ENCODE data around the gene DIP2C.
"Not testable (repeated sequence)": the region's sequence is repeated elsewhere in the genome, so short reads cannot be mapped to it uniquely, and the experiment has no call there.

Gene DIP2C

DNA sequence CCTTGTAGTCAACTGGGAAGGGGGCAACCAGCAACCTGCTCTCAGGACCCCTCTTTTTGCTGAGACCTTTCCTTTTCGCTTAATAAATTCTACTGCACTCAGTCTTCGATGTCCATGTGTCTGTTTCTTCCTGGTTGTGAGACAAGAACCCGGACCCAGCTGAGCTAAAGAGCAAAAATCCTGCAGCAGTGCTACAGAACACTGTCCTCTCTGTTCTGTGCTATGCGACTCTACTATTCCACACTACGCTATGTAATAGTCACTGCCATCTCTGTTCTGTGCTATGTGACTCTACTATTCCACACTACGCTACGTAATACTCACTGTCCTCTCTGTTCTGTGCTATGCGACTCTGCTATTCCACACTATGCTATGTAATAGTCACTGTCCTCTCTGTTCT, 34.3 kb downstream of the DIP2C start:
- DNase-seq, result no peak

DNA sequence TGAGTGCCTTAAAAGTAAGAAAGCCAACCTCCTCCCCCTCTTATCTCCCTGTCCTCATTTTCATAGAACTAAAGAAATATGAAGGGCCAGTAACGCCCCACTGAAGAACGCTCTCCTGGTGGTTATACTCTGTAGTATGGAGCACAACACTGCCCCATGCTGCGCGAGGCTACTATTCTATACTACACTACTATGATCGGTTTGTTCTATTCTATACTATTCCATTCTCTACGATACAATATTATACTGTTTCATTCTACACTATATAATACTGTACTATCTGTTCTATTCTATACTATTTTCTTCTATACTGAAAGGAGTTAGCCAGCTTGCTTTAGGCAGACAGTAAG, 34.8 kb downstream of the DIP2C start:
- no peak for DNase-seq

DNA sequence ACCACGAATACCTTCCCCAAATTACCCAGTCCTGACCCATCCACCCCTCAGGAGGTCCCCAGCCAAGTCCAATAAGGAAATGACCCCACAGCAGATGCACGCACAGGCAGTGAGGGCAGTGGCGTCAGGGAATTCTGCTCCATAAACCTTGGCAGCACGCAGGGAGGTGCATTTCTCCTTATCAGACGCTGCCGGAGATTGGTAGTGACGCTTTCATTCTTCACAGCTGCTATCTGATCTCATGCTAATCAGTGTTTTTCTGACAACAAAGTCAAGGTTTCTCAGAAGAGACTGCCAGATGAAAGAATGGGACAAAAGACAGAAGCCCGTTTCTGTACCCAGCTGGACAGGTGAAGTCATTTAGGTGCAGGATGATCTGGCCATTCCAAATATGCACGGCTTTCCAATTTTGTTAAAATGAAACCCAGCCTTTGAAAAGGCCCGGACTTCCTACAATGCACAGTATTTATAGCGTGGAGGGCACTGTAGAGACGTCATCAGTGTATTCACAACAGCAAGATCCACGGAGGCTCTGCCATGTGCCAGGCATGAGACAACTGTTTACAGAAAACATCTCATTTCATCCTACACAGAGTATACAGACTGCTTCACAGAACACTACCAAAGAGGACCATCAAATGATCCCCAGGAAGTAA, 35.3 kb downstream of the DIP2C start:
- DNase-seq, result no peak

DNA sequence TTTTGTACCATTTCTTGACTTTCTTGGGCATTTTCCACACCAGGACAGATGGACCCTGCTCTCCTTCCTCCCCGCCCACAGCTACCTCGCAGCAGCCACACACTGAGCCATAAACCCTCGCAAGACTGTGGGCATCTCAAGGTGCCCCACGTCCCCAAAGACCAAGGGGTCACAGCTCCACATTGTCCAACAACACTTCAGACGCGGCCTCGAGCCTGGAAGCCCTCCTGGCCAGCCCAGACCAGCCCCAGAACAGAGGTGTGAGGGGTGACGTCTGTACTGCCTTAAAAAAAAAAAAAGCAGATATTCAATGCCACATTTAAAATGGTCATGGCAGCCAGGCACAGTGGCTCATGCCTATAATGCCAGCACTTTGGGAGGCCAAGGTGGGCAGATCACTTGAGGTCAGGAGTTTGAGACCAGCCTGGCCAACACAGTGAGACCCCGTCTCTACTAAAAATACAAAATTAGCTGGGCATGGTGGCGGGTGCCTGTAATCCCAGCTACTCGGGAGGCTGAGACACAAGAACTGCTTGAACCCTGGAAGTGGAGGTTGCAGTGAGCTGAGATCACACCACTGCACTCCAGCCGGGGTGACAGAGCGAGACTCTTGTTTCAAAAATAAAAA, 36.5 kb downstream of the DIP2C start:
- DNase-seq, result not testable (repeated sequence)

DNA sequence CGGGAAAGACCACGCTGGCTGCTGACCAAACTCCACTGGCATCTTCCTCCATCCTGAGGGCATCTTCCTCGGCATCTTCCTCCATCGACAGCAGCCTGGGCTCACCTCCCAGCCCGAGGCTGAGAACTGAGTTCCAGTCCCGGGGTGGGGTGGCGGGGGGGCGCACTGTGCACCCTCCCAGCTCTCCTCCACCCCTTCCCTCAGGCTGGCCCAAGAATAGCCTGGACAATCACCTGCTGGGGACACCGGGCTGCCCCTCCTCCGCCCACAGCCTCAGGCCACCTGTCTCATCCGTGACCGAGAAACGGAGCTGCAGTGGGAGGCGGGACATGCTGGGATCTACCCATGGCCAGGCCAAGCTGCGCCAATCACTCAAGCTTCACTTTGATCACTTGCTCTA, 37.2 kb downstream of the DIP2C start:
- no peak for DNase-seq

DNA sequence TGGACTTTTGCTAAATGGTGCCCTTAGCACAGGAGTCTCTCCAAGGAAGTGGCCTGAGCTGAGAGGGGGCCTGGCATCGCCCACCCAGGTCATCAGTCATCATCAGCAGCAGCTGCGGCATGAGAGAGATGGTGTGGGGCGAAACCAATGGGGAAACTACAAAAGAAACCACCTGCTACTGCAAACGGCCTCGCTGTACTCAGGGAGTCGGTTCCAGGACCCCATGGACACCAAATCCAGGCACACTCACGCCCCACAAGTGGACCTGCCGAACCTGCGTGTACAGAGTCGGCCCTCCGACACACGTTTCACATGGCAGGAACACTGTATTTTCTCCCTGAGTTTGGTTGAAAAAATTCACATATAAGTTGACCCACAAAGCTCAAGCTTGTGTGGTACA, 37.8 kb downstream of the DIP2C start:
- DNase-seq, result no peak

DNA sequence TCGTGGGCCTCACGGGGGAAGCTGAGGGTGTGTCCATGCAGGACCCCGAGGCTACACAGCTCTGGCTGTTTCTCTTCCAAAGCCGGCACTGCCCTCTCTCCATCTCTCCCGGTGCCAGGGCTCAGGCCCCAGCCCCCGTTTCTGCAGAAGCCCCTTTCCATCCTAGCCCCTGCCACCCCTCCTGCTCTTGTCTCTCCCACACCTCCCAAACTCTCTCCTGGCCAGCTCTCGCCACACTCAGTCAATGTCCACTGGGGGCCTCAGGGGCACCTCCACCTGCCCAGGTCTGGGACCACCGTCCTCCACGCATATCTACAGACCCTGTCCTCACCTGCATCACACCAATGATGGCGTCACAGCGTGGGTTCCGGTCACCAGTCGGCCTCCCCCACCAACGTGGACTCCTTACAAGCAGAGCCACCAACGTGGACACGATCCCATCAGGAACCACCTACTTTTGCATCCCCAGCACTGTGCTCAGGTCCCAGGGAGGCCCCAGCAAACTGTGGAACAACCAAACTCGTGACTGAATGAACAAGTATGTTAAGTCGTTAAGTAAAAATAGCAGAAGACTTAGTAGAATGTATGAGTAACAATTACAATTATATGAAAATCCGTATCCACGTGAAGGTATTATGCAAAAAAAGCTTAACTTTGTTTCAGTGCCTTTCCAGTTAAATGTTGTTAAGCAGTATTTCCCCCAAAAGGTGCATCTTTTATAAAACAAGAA, 38.4 kb downstream of the DIP2C start:
- no peak for DNase-seq

DNA sequence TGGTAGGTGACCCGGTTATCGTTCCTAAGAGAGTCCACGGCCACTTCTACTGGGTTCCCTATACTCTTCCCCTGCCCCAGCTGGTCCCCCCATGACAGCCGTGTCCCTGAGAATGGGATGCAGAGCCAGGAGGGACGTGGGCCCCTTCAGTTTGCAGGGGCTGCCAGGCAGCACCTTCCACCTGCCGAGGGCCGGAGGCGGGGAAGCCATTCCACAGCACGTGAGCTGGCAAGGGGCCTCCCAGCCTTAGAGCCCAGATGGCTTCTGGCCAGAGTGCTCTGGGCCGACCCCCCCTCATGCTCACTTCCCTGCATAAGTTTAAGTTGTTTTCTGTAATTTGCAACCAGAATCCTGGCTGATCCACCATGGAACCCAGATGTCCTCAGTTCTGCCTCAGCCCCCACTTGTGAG, 39.0 kb downstream of the DIP2C start:
- no peak for DNase-seq

DNA sequence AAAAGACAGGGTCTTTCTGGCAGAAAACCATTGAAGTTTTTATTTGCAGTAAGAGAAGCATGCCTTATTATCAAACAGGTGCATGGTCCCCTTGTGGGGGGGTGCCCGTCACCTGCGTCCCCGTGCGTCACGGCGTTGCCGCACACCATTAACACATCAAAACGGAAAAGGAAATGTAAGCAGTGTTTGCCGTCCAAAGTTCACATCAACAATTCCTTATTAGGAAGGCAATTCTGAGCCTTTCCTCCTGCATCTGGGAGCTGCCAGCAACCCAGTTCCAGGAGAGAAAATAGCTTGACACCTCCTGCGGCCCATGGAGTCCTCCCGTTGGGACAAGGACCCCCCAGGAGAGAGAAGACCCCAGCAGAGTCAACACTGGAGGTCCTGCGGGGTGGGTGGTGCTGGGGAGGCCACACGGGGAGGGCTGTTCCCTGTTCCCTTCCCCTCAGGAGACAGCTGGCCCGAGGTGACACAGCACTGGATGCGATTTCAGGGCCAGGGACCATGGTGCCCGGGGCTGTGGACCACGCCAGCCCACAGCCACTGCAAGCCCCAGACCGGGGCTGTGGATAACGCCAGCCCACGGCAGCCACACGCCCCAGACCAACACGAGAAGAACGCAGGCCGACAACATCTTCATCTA, 39.5 kb downstream of the DIP2C start:
- no peak for DNase-seq

DNA sequence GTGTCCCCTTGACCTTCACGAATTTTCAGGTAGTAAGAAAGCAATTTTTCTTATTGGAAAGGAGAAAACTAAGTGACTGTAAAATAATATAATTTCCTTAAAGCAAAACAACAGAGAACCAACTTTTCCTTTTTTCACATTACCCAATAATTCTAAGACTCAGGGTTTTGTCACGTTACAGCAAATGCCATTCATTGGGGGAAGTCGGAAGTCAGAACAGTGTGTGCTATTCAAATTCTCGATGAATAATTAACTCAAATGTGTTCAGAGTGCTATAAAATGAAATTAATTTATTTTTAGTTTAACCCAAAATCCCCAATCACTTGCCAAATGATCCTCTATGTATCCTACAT, 40.0 kb downstream of the DIP2C start:
- DNase-seq, result no peak

DNA sequence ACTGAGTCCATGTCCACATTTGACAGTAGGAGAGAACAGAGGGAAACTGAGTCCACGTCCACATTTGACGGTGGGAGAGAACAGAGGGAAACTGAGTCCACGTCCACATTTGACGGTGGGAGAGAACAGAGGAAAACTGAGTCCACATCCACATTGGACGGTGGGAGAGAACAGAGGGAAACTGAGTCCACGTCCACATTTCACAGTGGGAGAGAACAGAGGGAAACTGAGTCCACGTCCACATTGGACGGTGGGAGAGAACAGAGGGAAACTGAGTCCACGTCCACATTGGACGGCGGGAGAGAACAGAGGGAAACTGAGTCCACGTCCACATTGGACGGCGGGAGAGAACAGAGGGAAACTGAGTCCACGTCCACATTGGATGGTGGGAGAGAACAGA, 42.4 kb downstream of the DIP2C start:
- not testable (repeated sequence) for DNase-seq

DNA sequence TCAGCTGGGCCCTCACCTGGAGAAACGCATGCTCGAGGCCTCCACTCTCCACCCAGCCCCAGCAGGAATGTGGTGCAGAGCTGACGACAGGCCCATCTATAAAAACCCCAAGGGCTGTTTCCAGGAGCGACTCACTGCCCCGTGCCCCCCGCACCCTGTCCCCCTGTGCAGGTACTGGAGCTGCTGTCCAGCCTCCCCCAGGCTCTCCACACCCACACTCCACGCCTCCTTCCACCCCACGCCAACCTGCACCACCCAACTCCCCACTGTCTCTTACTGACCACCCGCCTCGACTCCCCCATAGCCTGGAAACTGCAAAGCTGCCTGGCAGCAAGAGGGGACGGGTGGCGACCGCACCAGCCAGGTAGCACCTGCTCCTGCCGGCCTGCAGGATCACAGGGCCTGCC, 43.3 kb downstream of the DIP2C start:
- no peak for DNase-seq

DNA sequence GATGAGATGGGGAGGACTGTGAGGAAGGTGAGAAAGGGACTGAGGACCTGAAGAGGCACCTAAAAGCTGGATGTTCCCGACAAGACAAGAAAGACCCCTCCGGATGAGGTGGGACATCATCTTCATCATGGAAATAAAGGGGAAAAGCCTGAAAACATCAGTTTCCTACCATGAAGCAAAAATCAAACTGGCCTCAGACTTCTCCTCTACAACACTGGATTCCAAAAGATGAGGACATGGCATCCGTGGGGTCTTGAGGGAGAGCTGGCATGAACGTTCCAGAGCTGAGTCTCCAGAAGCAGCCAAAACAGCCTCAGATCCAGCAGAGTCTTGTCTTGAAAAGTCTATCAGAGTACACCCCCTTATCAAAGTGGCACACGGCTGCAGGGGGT, 44.5 kb downstream of the DIP2C start:
- no peak for DNase-seq

DNA sequence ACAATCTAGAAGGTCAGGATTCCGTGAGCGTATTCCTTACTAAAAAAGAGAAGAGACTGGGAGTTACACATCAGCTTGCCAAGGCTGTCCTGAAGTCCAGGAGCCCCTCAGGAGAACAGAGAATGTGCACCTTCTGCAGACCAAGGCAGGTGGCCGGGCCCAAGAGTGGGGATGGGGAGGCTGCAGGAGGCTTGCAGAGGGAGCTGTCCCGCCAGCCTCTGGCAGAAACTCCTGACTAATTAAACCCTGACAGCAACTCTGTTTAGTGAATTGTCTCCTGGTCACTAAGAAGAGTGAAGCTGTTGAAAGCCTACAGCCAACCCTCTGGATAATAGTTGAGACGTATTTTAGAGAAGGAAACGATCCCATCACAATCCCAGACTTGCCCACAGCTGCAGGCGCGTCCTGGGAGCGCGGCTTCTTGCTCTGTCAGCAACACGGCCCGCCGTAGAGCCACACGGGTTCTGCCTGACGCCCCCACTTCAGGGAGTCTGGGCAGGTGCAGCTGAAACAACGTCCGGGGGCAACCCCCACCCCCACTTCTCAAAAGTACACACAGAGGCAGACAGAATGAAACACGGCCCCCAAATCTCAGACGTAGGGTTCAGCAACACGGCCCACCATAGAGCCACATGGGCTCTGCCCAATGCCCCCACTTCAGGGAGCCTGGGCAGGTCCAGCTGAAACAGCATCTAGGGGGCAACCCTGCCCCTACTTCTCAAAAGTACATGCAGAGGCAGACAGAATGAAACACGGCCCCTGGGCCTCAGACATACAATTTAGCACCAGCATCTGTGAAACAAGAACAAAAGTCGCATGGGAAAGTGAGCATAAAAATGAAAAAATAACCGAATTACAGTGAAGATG, 45.2 kb downstream of the DIP2C start:
- DNase-seq, result no peak

DNA sequence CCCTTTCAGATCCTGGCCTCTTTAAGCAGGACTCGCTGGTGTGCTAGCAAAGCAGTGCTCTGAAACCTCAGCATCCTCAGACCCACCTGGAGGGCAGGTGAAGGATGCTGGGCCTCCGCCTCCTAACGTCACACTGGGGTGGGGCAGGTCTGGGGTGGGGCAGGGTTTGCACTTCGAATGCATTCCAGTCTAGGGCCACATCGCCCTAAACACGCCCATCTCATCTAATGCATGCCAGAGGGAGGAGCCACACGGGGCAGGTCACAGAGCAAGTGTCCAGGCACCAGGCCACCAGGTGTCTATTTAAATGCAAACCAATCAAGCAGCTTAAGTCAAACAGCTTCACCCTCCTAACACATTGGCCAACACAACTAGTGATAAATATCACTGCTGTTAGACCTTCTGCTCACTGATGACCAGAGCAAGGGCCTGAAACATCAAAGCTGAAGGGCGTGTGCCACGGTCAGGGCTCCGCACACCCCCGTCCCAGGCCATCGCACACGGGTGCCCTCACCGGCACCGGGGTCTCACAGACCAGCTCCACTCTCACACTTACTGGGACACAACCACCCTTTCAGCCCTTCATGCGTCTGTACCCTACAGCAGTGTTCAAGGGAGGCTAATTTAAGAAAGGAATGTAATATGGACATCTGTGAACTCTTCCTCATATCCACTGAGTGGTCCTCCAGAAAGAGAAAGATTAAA, 47.1 kb downstream of the DIP2C start:
- DNase-seq, result no peak

DNA sequence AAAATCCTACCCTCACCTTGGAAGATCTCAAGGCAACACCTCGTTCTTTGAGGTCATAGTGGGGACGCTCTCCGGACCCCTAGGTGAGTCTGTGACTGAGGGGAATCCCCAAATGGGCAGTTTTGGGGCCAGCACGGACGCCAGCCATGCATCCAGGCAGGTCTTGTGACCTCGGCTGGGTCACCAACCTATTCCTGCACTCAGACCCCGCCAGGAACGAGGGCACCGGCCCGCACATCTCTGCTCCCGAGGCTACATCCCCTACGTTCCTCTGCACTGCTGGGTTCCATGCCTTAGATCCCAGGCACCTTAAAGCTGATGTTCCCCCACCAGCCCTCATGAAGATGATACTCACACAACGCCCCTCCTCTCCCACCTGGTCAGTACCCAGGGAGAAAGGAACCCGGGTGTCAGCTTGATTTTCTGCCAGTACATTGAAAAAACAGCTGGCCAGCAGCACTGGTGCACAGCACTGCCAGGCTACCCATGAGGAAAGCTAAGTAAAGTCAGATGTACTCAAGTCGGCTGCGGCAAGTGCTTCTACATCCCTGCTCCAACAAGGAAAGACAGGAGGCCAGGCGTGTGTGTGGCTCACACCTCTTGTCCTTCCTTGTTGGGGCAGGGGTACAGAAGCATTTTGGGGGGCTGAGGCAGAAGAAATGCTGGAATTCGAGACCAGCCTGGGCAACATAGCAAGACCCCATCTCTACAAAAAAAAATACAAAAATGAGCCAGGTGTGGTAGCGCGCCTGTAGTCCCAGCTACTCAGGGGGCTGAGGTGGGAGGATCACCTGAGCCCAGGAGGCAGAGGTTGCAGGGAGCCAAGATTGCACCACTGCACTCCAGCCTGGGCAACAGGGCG, 48.1 kb downstream of the DIP2C start:
- DNase-seq, result no peak

DNA sequence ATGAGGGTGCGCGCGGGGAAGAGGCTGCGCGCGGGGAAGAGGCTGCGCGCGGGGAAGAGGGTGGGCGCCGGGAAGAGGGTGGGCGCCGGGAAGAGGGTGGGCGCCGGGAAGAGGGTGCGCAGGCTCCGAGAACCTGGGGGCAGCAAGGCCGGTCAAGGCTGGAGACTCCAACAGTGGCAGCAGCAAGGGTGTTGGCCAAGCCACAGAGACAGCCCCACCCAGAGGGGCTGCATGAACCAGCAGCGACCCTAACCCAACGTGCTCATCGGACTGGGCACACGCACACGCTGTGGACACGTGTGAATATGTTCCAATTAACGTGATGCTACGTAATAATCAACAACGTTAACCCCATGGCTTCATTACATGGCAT, 48.8 kb downstream of the DIP2C start:
- no peak for DNase-seq

DNA sequence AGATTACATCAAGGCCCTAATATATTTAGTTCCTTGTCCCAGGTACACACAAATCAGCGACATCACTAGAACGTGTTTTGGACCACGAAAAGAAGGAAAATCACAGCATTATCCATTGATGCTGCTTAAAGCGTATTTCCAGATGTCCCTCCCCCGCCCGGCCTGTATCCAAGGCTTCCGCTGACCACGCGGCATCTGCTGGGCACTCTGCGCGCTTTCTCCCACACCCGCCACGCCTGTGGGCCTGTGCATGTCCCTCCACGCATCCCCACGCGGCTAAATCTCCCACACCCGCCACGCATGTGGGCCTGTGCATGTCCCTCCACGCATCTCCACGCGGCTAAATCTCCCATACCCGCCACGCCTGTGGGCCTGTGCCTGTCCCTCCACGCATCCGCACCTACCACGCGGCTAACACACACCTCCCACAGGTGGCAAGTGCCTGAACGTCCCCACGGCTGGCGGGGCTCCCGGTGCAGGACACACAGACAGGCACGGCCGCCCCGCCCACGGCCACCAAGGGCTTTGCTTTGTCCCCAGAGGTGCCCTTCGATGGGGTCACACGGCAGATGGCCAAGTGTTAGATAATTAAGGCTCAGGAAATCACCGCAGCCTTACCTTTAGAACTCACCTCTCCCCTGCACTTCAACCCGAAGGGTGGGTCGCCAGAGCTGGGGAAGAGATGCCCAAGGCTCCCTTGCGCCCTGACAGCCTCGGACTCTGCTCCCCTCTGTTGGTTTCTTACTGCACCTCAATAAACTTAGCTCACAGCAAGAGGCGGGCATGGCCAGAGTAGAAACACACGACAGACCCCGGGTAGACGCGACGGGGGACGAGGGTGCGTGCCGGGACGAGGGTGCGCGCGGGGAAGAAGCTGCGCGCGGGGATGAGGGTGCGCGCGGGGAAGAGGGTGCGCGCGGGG, 49.5 kb downstream of the DIP2C start:
- DNase-seq, result no peak

DNA sequence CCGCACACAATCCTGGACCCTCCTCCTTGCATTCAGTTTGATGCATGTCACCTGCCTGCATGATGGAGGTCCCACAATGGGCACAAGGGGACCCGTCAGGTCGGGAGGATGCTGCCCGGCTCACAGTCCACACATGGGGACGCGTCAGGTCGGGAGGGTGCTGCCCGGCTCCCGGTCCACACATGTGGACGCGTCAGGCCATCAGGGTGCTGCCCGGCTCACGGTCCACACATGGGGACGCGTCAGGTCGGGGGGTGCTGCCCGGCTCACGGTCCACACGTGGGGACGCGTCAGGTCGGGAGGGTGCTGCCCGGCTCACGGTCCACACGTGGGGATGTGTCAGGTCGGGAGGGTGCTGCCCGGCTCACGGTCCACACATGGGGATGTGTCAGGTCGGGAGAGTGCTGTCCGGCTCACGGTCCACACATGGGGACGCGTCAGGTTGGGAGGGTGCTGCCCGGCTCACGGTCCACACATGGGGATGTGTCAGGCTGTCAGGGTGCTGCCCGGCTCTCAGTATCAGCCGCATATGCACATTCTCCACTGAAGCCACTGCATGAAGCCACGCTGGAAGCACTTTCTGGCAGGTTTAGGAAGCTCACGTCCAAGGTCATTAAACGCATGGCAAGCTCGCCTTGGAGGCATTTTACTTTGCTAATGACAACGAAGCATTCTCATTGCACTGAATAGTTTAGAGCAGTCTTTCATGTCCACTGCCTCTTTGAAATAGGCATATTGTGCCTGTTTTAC, 50.3 kb downstream of the DIP2C start:
- DNase-seq, result no peak

DNA sequence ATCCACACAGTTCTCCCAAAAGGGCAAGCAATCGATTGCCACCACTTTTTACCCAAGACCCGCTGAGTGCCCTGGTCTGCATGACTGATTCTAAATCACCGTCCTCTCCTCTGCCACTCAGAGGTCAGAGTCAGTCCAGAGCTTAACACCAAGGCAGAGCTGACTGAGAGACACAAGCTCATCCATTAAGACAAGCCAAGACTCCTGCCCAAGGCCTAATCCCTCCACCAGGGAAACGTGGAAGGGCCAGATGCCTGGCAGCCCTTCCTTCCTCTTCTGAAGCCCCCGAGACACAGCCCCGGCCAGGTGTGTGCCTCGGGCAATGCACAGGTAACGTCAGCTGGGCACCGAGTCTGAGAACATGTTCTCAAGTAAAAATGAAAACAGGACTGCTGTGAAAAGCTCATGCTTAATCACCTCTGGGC, 51.7 kb downstream of the DIP2C start:
- DNase-seq, result no peak

Measured in CD4-positive, alpha-beta T cell treated with Interleukin-1 beta for 1 hour (primary cell).